Activated CD4-positive, alpha-beta T cell treated with anti-CD3 and anti-CD28 coated beads for 1 hour (primary cell): ENCODE results near the gene GNAS-AS1.

Experiments
- DNase-seq: peaks from one replicate; pipeline ENCODE4 v3.0.0-alpha.2; 2020

Gene GNAS-AS1

DNA sequence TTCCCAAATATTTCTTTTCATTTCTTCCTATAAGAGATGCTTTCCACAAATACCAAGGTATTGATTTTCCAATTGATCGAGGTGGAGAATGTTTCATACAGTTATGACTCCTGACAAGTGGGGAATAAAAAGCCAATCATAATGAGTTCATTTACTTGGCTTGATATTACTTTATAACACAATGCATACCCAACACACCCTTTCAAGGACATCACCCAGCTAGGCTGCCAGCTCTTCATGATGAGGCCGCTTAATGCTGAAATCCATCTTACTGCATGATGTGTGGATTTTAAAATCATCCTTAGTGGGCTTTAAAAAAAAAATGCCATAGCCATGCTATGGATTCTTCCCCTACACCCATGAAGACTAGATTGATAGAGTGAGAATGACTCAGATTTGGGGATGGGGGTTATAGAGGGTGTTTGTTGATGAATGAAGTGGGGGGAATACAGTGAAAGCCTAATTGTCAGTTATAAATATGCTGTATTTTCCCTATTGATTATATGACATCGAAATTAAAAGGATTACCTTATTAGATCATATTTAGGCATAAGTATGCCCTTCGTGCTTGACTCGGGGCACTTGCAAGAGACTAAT is 75.9 kb downstream of the GNAS-AS1 start:
- DNase-seq, result no peak

DNA sequence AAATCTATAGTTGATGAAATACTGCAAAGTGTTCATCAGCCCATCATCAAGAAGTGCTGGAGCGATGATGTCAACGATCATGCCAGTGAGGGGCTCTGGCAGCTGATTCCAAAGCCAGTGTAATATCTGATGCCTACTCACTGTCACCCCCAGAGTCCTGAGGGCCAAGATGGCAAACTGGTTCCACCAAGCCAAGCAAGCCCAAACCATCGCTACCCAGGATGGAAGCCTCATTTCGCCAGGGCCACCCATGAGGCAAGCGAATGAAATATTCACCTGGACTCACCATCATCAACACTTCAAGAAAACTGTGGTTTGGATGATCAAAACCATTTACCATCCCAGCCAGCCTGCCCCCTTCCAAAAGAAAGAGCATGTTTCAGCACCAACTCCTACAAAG is 76.5 kb downstream of the GNAS-AS1 start:
- no peak for DNase-seq

DNA sequence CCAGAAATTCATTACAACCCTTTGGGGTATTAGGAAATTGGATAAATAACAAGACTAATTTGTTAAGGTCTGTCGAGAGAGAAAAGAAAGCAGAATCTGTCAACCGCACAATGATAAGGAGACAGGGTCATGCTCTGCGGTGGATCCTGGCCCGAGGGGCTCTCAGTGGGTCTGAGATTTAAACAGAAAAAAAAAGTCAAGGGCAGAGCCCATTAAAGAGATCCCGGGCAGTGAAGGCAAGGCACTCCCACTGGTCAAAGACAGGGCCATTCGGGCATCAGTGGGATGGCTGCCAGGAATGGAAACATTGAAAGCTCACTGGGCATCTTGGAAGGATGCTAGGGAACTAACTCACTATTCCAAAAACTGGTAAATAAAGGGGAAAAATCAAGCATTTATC is 77.9 kb downstream of the GNAS-AS1 start:
- no peak for DNase-seq
